IPS-11a (cell line): Measurements from ENCODE around the gene UVSSA.
"Not testable (repeated sequence)": the region's sequence is repeated elsewhere in the genome, so short reads cannot be mapped to it uniquely, and the experiment has no call there.

Experiments used
- H3K4me3 ChIP-seq: one replicate; pipeline ENCODE4 v1.5.1; 2013; ENCODE audit warnings: low read depth, low read length, control low read depth

Gene UVSSA

DNA sequence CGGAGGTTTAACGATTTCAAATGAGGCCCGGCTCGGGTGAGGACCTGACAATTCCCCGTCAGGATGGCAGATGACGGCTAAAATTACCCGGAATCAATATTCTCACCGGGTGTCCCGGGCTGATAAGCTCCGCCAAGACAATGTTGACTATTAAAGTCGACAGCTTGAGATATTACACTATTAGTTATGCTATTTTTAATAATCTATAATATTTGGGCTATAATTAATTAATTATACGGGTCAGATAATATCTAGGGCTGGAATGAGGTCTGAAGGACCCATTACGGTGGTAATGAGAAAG lies 68.6 kb downstream of the UVSSA start:
- no peak overlapping the region for H3K4me3 ChIP-seq

DNA sequence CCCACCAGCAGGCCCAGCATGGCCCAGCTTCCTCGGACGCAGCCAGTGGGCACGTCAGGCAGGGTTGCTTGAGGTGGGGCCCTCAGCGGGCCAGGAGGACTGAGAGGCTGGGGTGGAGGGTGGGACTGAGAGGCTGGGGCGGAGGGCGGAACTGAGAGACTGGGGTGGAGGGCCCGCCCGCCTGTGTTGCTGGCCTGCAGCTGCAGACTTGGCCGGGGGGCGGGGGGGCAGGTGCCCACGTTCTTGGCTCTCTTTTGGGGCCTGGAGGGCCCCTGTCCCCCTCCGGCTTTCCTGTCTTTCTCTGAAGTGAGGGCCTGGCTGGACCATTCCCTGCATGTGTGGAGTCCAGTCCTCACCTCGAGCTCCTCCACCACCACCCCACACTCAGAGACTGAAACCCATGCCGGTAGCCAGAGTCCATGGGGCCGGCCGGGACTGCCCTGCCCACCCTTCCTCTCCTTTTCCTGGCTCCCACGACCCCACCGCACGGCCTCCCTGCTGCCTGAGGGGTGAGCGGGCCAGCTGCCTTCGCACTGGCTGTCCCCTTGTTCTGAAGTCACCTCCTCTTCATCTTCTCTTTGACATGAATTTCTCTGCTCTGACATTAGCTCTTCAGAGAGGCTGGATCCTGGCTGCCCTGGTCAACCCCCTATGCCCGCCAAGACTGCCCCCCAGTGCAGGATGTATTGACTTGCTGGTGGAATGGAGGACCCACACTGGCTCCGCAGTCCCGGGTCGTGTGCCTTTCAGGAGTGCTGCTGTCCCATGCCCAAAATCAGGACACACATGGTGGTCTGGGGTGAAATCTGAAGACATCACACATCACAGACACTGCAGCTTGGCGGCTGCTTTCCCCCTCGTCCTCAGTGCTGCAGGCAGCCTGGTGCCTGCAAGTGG lies 69.3 kb downstream of the UVSSA start:
- H3K4me3 ChIP-seq, result no peak overlapping the region

DNA sequence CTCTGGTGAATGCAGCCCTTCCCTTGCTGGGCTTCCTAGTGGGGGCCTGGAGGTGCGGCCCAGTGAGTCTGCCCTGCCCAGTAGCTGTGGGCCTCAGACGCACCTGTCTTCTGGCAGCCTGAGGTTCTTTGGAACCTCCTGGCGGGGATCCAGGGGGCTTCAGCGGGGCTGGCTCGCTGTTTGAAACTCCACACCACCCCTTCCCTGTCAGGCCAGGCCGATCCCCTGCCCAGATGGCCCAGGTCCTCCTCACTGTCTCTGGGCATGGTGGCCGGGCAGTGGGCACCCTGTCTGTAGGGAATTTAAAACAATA lies 69.9 kb downstream of the UVSSA start:
- no peak overlapping the region for H3K4me3 ChIP-seq

DNA sequence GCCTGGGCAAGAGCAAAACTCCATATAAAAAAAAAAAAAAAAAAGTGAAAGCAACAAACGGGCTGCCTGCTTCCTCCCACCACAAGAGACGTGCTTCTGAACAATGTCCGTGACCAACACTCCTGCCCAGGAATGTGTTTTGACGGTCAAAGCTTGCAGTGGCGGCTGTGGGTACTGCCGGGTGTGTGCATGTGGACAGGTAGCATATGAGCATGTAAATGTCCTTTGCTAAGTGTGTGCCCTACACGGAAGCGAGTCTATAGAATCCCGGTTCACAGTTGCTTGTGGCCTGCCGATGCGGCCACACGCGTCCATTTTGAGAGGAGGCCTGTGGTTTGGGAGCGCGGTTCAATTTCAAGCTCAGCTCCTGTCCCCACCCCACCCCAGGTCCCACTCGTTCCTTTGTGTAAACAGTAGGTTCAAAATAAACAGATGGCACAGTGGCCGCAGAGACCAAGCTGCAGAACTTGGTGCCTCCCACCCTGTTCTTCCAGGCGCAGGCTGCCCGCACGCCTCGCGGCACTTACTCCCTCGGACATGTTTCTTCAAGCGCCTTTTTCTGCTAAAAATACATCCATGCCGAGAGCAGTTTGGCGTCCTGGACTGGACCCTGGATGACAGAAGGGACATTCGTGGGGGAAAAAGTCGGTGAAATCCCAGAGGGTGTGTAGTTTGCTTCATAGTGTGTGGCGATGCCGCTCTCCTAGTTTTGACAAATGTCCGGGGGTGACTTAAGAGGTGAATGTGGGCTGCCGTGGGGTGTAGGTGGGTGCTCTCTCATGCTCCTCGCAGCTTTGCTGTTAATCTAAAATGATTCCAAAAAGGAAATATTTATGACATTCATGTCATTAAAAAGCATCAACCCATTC lies 70.7 kb downstream of the UVSSA start:
- no peak overlapping the region for H3K4me3 ChIP-seq

DNA sequence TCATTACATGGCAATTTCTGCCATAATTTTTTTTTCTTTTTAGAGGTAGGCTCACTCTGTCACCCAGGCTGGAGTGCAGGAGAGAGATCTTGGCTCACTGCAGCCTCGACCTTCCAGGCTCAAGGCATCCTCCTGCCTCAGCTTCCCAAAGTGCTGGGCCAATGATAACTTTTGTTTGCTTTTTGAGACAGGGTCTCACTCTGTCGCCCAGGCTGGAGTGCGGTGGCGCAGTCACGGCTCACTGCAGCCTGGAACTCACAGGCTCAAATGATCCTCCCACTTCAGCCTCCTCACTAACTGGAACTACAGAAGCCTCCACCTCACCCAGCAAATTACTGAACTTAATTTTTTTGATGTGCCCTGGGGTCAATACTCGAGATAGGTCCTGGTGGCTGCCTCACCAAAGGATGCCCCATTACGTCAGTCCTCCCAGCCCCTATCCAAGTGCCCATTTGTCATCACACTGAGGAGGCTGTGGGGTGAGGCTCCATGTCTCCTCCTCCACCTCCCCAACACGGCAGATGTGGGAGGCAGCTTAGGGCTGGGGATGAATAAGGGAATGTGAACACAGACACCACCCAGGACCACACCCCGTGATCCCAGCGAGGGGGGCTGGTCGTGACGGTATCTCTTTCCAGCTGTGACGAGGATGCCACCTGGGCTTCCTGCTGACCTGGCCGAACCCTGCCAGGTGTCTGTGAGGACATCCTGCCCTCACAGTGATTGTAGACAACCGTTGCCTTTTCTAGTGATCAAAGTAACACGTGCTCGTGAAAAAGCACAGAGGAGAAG lies 71.7 kb downstream of the UVSSA start:
- H3K4me3 ChIP-seq, result no peak overlapping the region

DNA sequence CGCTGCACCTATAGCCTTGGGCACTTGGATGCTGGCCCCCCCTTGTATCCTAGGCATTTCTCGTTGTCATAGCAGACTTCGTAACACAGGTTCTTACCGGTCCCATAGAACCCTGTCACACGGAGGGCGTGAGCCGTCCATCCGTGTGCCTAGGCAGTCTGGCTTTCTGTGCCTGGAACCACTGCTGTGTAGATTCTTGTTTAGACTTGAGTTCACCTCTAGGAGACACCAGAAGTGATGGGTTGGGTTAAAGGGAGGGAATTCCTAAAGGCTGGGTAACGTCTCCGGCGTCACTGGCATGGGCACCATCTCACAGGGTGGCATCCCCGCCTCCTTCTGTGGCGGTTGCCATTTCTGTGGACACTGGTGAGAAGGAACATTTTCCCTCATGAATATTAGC lies 72.7 kb downstream of the UVSSA start:
- H3K4me3 ChIP-seq, result no peak overlapping the region

DNA sequence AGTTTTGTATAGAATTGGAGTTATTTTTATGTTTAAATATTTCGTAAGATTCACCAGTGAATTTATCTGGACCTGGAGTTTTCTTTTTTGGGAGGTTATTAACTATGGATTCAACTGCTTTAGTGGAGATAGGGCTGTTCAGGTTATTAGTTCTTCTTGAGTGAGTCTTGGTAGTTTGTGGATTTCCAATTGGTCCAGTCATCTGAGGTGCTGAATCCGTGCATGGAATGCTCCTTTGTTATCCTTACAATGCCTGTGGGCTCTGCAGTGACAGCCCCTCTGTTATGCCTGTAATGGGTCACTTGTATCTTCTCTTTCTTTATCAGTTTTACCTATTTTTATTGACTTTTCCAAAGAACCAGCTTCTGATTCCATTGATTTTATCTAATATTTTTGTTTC lies 74.6 kb downstream of the UVSSA start:
- no peak overlapping the region for H3K4me3 ChIP-seq

DNA sequence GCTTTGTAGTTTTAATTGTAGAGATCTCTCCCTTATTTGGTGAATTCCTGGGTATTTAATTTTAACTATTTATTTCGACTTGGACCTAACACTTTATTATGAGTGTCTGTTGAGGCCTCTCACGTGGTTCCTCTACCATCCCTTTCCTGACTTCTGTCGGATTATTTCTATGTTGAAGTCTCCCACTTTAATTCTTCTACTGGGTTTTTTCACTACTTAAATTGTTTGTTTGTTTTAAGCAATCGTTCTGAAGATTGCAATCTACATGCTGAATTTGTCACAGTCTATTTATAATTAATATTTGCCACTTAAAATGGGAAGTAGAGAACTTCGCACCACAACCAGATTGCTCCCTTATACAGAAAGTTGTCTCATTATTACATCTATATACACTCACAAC lies 80.0 kb downstream of the UVSSA start:
- no peak overlapping the region for H3K4me3 ChIP-seq

DNA sequence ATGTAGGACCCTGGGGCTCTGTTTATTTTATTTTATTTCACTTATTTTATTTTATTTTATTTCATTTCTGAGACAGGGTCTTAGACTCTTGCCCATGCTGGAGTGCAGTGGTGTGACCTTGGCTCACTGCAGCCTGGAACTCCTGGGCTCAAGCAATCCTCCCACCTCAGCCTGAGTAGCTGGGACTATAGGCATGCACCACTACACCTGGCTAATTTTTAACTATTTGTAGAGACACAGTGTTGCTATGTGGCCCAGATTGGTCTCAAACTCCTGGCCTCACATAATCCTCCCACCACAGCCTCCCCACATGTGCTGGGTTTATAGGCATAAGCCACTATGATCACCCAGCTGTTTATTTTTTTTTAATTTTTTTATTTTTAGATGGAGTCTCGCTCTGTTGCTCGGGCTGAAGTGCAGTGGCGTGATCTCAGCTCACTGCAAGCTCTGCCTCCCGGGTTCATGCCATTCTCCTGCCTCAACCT lies 96.7 kb downstream of the UVSSA start:
- H3K4me3 ChIP-seq, result not testable (repeated sequence)
